Measurements from ENCODE around the gene NCKAP5. TPM values are rescaled to one million over a fixed set of nuclear protein-coding genes. Genes with fewer than 3 reads are reported as not detected.

Gene NCKAP5
- total and polyA plus RNA-seq, 9 of the 15 experiments (the other 6 are each of a cell fraction or from before 2014, with no cell fraction given): not detected

GRCh38 chr2:133248264-133248663, 320.0 kb downstream of the NCKAP5 start:
- H3K36me3 ChIP-seq (ENCODE audit: control insufficient read depth, insufficient read depth, low read length): no peaks in the 10 kb centered on the region
- ATAC-seq (no peak), FAIRE-seq (no peak), DNase-seq (ENCODE audit: extremely low read depth in 1 of 4, low spot score in 3 of 4) (no peak)
- H2AFZ ChIP-seq (ENCODE audit: low read depth, low read length): no peak overlapping the region
- TF ChIP-seq MAFG (tag; conservative IDR thresholded peaks at IDR 0.05) (no peak), SMAD1 (IDR thresholded peaks at IDR 0.05; ENCODE audit: low read depth, low read length, partially characterized antibody) (no peak), POLR2AphosphoS2 (IDR thresholded peaks at IDR 0.05; ENCODE audit: low read length) (no peak), KHSRP (IDR thresholded peaks at IDR 0.05) (no peak), TCF3 (CRISPR knock-in tag; IDR thresholded peaks at IDR 0.05) (no peak), CHD4 (IDR thresholded peaks at IDR 0.05; ENCODE audit: insufficient read depth, insufficient replicate concordance, low read depth, low read length, poor library complexity, severe bottlenecking) (no peak), HDAC8 (tag; IDR thresholded peaks at IDR 0.05) (no peak), HNRNPLL (IDR thresholded peaks at IDR 0.05; ENCODE audit: low read depth, low read length, poor library complexity, severe bottlenecking) (no peak)
- TF ChIP-seq, protein P1, sequence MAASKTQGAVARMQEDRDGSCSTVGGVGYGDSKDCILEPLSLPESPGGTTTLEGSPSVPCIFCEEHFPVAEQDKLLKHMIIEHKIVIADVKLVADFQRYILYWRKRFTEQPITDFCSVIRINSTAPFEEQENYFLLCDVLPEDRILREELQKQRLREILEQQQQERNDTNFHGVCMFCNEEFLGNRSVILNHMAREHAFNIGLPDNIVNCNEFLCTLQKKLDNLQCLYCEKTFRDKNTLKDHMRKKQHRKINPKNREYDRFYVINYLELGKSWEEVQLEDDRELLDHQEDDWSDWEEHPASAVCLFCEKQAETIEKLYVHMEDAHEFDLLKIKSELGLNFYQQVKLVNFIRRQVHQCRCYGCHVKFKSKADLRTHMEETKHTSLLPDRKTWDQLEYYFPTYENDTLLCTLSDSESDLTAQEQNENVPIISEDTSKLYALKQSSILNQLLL (CRISPR knock-in tag; IDR thresholded peaks at IDR 0.05; ENCODE audit: borderline replicate concordance): no peak
- TF ChIP-seq, protein P2, sequence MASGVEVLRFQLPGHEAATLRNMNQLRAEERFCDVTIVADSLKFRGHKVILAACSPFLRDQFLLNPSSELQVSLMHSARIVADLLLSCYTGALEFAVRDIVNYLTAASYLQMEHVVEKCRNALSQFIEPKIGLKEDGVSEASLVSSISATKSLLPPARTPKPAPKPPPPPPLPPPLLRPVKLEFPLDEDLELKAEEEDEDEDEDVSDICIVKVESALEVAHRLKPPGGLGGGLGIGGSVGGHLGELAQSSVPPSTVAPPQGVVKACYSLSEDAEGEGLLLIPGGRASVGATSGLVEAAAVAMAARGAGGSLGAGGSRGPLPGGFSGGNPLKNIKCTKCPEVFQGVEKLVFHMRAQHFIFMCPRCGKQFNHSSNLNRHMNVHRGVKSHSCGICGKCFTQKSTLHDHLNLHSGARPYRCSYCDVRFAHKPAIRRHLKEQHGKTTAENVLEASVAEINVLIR (CRISPR knock-in tag; IDR thresholded peaks at IDR 0.05): no peak
- H3K9me1 ChIP-seq (ENCODE audit: control insufficient read depth, insufficient read depth, low read length): no peaks in the 10 kb centered on the region
- H3K27ac ChIP-seq (ENCODE audit: extremely low read depth, low read depth, low read length): no peak overlapping the region
- intact Hi-C loops (cut with micrococcal nuclease): no loop called here
- no peaks in the 10 kb centered on the region for H4K20me1 ChIP-seq (replicated peaks; ENCODE audit: control insufficient read depth, insufficient read depth, low read length)
- CTCF ChIA-PET (ENCODE audit: low intra/inter-chr PET ratio): no interaction called here
- no peak overlapping the region for H3K4me3 ChIP-seq
- in situ Hi-C loops (cut with MboI): no loop called here
- no peaks in the 10 kb centered on the region for H3K79me2 ChIP-seq (ENCODE audit: control insufficient read depth, insufficient read depth, low read length)
- 4% methylated on average over 4 of the region's 4 CpGs for WGBS (ENCODE audit: insufficient coverage, low coverage, missing lambda C conversion rate)
- no peaks in the 10 kb centered on the region for H3K9me3 ChIP-seq (replicated peaks; ENCODE audit: control insufficient read depth, insufficient read depth, low read depth, low read length)
- no peak overlapping the region for H3K9ac ChIP-seq (ENCODE audit: insufficient read depth in 1 of 2, low read depth in 2 of 2, low read length in 2 of 2)
- H3K4me1 ChIP-seq (replicated peaks in 1 of 2; ENCODE audit: control insufficient read depth in 2 of 2, insufficient read depth in 2 of 2, low read length in 2 of 2): no peaks in the 10 kb centered on the region
- no peaks in the 10 kb centered on the region for H3K27me3 ChIP-seq (ENCODE audit: control insufficient read depth in 2 of 2, insufficient read depth in 2 of 2, low read length in 2 of 2)
- POLR2A ChIA-PET: no interaction called here
- no peak overlapping the region for H3K4me2 ChIP-seq (ENCODE audit: insufficient read depth, low read length)
- no TSS peak for BruUV-seq (replicated peaks)

Measured in K562 (cell line).